ENCODE measurements around the gene CBL. TPM values are rescaled to one million over a fixed set of nuclear protein-coding genes. Genes with fewer than 3 reads are reported as not detected.

Gene CBL
- polyA plus RNA-seq, 3 donors, result 7.6 to 24.0 (median 23.1) TPM

DNA sequence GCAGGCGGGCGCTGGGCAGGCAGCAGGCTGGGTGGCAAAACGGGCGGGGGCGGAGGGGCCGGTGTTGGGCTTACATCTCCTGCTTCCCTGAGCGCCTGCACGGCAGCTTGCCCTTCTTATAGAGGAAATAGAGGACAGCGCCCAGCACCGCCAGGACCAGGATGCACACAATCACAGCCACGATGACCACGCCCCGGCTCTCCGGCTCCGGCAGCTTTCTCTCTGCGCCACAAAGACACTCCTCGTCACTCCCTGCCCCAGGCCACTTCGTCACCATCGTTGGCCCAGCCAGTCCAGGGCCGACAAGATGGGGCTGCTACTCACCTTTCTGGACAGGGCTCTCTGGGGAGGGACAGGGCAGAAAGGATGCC, 104.5 kb downstream of the CBL start:
- intact Hi-C loops (cut with micrococcal nuclease), result no loop called here
- Mint-ChIP-seq H3K4me1 (peaks cover 4% of the 10 kb centered on the region), H3K27me3 (ENCODE audit: low read depth in 3 of 3) (peaks cover 24 to 34% (median 30%) of the 10 kb centered on the region in 3 donors), H3K36me3 (peaks cover 26 to 42% of the 10 kb centered on the region in 2 donors), H3K4me3 (no peak overlapping the region), H3K27ac (peak overlapping the region in 2 of 7 donors; percentile 68 to 78), H3K9me3 (peaks cover 0 to 4% (median 0%) of the 10 kb centered on the region in 7 donors)
- H3K27ac ChIP-seq (ENCODE audit: low read depth in 1 of 2, low read length in 2 of 2), result no peak overlapping the region
- H3K4me2 ChIP-seq (replicated peaks; ENCODE audit: extremely low read depth, low read length, poor library complexity, severe bottlenecking), result no peak overlapping the region
- H3K79me2 ChIP-seq (ENCODE audit: insufficient read depth, low read length), result no peaks in the 10 kb centered on the region
- TF ChIP-seq, protein P1, sequence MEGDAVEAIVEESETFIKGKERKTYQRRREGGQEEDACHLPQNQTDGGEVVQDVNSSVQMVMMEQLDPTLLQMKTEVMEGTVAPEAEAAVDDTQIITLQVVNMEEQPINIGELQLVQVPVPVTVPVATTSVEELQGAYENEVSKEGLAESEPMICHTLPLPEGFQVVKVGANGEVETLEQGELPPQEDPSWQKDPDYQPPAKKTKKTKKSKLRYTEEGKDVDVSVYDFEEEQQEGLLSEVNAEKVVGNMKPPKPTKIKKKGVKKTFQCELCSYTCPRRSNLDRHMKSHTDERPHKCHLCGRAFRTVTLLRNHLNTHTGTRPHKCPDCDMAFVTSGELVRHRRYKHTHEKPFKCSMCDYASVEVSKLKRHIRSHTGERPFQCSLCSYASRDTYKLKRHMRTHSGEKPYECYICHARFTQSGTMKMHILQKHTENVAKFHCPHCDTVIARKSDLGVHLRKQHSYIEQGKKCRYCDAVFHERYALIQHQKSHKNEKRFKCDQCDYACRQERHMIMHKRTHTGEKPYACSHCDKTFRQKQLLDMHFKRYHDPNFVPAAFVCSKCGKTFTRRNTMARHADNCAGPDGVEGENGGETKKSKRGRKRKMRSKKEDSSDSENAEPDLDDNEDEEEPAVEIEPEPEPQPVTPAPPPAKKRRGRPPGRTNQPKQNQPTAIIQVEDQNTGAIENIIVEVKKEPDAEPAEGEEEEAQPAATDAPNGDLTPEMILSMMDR (IDR thresholded peaks at IDR 0.05), result no peak
- H3K27me3 ChIP-seq (ENCODE audit: control insufficient read depth in 2 of 2, insufficient read depth in 2 of 2, low read length in 2 of 2), result peaks cover 0 to 22% of the 10 kb centered on the region in 2 donors
- peaks cover 39% of the 10 kb centered on the region for H4K20me1 ChIP-seq (ENCODE audit: insufficient read depth, low read length)
- WGBS (ENCODE audit: insufficient coverage), result 71% methylated on average over 20 of the region's 20 CpGs
- no peak overlapping the region for H2AFZ ChIP-seq (ENCODE audit: insufficient read depth, low read depth, low read length, poor library complexity, severe bottlenecking)
- no peak overlapping the region for H3K9ac ChIP-seq (ENCODE audit: insufficient read depth, low read length, poor library complexity, severe bottlenecking)
- peaks cover 0 to 6% of the 10 kb centered on the region in 2 donors for H3K9me3 ChIP-seq (replicated peaks in 1 of 2; ENCODE audit: control insufficient read depth in 1 of 2, insufficient read depth in 1 of 2, low read length in 2 of 2)
- peaks cover 2 to 6% of the 10 kb centered on the region in 2 donors for H3K4me1 ChIP-seq (ENCODE audit: control insufficient read depth in 1 of 2, insufficient read depth in 2 of 2, low read length in 2 of 2)
- no peak overlapping the region for H3K4me3 ChIP-seq (replicated peaks in 1 of 3; ENCODE audit: low read depth in 2 of 3, low read length in 3 of 3)
- DNase-seq, result no peak
- peaks cover 23 to 40% of the 10 kb centered on the region in 2 donors for H3K36me3 ChIP-seq (replicated peaks in 1 of 2; ENCODE audit: control insufficient read depth in 1 of 2, insufficient read depth in 2 of 2, low read length in 2 of 2)

DNA sequence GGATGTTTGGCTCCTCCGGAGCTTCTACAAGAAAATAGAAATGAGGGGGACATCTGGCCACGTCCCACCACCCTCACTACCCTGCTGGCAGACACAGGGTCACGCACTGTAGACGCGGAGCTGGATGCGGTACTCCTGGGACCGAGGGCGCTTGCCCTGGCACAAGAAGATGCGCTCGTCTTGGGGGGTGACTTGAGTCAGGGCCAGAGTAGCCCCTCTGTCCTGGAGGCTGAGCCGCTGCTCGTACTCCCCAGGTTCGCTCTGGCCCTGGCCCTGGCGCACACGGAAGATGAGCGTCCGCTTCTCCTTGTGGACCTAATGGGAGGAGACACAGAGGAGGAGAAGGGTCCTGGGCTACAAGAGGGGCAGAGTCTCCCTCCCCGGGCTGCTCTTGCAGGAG, 108.6 kb downstream of the CBL start:
- DNase-seq, result no peak
- Histone ChIP-seq H3K4me3 (replicated peaks in 1 of 3; ENCODE audit: low read depth in 2 of 3, low read length in 3 of 3) (no peak overlapping the region), H3K9ac (ENCODE audit: insufficient read depth, low read length, poor library complexity, severe bottlenecking) (no peak overlapping the region), H2AFZ (ENCODE audit: insufficient read depth, low read depth, low read length, poor library complexity, severe bottlenecking) (no peak overlapping the region), H3K9me3 (replicated peaks in 1 of 2; ENCODE audit: control insufficient read depth in 1 of 2, insufficient read depth in 1 of 2, low read length in 2 of 2) (peaks cover 0 to 10% of the 10 kb centered on the region in 2 donors), H3K27me3 (ENCODE audit: control insufficient read depth in 2 of 2, insufficient read depth in 2 of 2, low read length in 2 of 2) (peaks cover 27 to 61% of the 10 kb centered on the region in 2 donors), H3K27ac (ENCODE audit: low read depth in 1 of 2, low read length in 2 of 2) (no peak overlapping the region), H3K79me2 (ENCODE audit: insufficient read depth, low read length) (no peaks in the 10 kb centered on the region), H3K4me1 (ENCODE audit: control insufficient read depth in 1 of 2, insufficient read depth in 2 of 2, low read length in 2 of 2) (peaks cover 17 to 18% of the 10 kb centered on the region in 2 donors), H4K20me1 (ENCODE audit: insufficient read depth, low read length) (peaks cover 8% of the 10 kb centered on the region), H3K4me2 (replicated peaks; ENCODE audit: extremely low read depth, low read length, poor library complexity, severe bottlenecking) (no peak overlapping the region), H3K36me3 (replicated peaks in 1 of 2; ENCODE audit: control insufficient read depth in 1 of 2, insufficient read depth in 2 of 2, low read length in 2 of 2) (no peaks in the 10 kb centered on the region)
- H3K9me3 Mint-ChIP-seq, result peaks cover 0 to 8% (median 2%) of the 10 kb centered on the region in 7 donors
- intact Hi-C loops (cut with micrococcal nuclease), result no loop called here
- TF ChIP-seq, protein P1 (IDR thresholded peaks at IDR 0.05), result no peak
- H3K36me3 Mint-ChIP-seq, result peaks cover 4 to 7% of the 10 kb centered on the region in 2 donors
- 88% methylated on average over 18 of the region's 18 CpGs for WGBS (ENCODE audit: insufficient coverage)
- H3K27ac Mint-ChIP-seq, result no peak overlapping the region
- H3K4me3 Mint-ChIP-seq, result peak overlapping the region in 1 of 2 donors; percentile 67
- H3K4me1 Mint-ChIP-seq, result peaks cover 18% of the 10 kb centered on the region
- peaks cover 61 to 75% (median 63%) of the 10 kb centered on the region in 3 donors for H3K27me3 Mint-ChIP-seq (ENCODE audit: low read depth in 3 of 3)

Measured in CD14-positive monocyte (primary cell).